Measurements from ENCODE around the gene LYRM1.
"Not testable (repeated sequence)": the region's sequence is repeated elsewhere in the genome, so short reads cannot be mapped to it uniquely, and the experiment has no call there.

LYRM1 gene

DNA sequence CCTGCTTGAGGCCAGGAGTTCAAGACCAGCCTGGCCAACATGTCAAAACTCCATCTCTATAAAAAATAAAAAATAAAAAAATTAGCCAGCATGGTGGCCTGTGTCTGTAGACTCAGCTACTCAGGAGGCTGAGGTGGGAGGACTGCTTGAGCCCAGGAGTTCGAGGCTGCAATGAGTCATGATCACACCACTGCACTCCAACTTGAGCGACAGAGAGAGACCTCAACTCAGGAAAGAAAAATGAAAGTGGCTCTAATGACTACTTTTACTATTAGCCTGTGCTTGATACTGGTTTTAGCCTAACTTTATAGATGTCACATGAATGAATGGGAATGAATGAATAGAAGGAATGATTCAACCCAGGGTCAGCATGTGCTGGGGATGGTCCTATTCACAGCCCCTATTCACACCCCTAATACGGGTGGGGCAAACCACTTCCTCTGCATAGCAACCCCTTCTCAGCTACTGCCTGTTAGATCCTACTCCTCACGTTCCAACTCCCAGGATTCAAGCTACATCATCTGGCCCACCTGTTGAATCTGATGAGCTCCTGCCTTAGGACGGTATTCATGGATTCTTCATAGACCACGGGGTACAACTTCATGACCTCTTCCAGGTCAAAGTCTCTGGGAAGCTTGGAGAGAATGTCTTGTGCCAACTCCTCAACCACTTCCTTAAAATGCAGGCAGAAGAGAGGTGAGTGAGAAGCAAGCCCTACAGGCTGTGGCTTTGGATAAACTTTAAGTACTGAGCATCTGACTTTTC lies 40.5 kb downstream of the LYRM1 start:
- no peak for DNase-seq

DNA sequence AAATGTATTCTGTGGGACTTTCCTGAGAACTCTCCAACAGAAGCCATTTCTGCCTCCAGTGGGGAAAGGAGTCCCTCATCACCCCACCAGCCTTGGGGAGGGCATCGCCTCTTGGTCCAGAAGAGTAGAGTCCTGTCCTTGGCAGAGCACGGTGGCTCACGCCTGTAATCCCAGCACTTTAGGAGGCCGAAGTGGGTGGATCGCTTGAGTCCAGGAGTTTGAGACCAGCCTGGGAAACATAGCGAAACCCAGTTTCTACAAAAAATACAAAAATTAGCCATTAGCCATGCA lies 41.0 kb downstream of the LYRM1 start:
- DNase-seq = no peak

- DNase-seq = no peak
These were observed 41.7 kb downstream of the LYRM1 start for GRCh38 chr16:20942256-20942655.

- DNase-seq = no peak
These were observed 44.4 kb downstream of the LYRM1 start for GRCh38 chr16:20944861-20945574.

- not testable (repeated sequence) for DNase-seq
These were observed 45.0 kb downstream of the LYRM1 start for GRCh38 chr16:20945575-20945875.

- DNase-seq = no peak
These were observed 45.6 kb downstream of the LYRM1 start for GRCh38 chr16:20946015-20946629.

GRCh38 chr16:20948444-20948843 lies 47.9 kb downstream of the LYRM1 start:
- DNase-seq = no peak

DNA sequence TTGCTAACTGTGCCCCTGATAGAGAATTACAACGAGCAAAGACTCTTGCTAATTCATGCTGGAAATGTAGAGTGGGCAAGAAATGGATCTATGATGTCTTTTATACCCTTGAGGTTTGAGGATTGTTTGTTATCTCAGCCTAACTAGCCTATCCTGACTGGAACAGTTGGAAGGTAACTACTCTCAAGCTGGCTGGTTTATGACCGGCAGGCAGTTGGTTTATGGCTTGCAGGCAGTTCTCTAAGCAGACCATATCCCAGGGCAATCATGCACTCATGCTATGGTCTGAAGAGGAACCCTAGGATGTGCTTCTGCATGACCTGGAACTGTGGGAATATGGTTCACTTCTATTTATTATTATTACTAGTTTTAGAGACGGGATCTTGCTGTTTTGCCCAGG lies 49.1 kb downstream of the LYRM1 start:
- no peak for DNase-seq

DNA sequence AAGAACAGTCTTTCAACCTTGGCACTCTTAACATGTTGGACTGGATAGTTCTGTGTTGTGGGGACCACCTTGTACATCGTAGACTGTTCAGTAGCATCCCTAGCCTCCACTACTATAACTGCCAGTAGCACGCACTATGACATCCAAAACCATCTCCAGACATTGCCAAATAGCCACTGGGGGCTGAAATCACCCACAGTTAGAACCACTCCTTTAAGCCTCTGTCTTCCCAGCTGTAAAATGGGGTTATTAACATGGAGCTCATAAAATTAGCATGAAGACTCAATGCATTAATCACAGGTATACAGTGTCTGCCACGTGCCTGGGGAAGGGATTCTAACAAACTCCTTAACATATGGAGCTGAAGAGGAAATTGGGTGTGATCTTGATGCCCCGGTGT lies 49.7 kb downstream of the LYRM1 start:
- DNase-seq = no peak

GRCh38 chr16:20952139-20952920 lies 51.8 kb downstream of the LYRM1 start:
- no peak for DNase-seq

DNA sequence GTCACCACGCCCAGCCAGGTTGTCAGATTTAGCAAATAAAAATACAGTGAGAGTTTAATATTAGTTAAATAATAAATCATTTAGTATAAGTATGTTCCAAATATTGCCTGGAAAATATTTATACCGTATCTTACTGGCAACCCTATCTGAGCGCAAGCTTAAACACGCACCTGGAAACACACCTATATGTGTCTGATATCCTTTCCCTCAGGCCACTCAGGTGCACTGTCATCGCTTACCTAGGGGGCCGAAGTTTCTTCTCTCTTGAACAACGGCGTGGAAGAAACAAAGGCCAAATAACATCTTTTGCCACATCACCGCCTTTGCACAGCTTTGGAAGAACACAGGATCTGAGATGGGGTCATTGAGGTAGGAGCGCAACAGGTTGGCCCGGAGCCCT lies 54.0 kb downstream of the LYRM1 start:
- no peak for DNase-seq

DNA sequence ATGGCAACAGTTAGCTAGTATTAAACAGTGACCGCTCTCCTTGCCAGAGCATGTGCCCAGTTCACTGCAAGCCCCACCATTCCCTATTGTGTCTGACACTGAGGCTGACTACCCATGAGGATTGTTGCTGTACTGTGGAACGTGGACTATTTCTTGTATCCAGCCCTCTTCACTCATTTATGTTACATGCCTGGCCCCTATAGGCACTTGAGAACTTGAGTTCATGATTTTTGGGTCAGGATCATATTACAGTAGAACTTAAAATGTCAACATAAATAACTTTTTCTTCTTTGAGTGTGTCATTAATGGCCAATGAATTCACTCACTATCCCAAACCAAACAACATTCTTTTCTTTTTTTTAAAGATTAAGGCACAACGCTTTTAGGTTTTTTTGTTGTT lies 55.7 kb downstream of the LYRM1 start:
- DNase-seq = no peak

- DNase-seq = no peak
These were observed 56.6 kb downstream of the LYRM1 start for GRCh38 chr16:20957153-20957552.

DNA sequence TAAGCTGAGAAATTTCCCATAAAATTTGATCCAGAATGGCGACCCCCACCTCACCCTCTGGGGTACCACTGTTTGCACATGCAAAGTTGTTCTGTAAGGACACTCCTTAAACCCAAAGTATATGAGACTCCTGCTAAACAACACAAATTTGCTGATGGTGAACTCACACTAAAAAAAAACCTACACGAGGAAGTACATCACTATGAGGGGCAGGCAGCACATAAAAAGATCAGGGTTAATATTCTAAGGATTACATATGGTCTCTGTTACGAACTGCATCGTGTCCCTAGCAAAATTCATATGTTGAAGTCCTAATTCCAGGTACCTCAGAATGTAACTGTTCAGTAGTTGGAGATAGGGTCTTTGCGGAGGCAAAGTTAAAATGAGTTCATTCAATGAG lies 60.3 kb downstream of the LYRM1 start:
- no peak for DNase-seq

DNA sequence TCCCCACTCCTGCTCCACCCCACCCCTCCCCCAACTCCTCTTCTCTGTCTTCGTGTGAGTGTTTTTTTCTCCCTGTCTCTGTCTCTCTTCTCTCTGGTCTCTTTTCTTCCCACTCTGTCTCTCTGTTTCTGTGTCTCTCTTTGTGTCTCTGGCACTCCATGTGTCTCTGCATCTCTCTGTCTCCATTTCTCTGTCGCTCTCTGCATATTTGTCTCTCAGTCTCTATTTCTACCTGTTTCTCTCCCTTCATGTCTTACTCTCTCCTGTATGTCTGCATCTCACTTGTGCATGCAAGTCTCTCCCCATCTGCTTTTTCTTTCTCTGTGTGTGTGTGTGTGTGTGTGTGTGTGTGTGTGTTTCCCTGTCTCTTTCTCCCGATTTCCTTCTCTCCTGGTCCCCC lies 68.2 kb downstream of the LYRM1 start:
- no peak for DNase-seq

GRCh38 chr16:20969386-20969785 lies 68.8 kb downstream of the LYRM1 start:
- DNase-seq = no peak

DNA sequence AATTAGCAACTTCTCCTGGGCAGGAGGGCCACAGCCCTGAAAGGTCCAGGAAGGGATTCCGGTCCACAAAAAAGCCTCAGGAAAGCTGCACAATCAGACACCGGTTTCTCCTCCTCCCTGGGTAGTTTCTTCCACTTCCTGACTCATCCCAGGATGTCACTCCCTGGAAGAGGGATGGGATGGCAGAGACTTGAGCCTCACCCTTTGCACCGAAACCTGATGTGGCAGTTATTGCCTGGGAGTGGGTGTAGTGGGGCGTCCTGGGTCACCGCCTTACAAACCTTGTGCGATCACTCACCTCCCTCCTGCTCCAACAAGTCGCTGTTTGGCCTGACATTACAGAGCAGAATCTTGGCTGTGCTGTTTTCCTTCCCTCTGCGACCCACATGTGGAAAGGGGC lies 70.8 kb downstream of the LYRM1 start:
- no peak for DNase-seq

GRCh38 chr16:20973201-20973600 lies 72.6 kb downstream of the LYRM1 start:
- DNase-seq = not testable (repeated sequence)
